Prostate gland (tissue), 2 donors: ENCODE data around the gene C6orf120.

Experiments used
- POLR2AphosphoS5 ChIP-seq: sonication (generic); formaldehyde crosslinking; IDR thresholded peaks from one replicate; pipeline ENCODE4 v1.6.1; 2017; ENCODE audit warnings: antibody characterized with exemption
- TF ChIP-seq, protein P1 (sequence below), 4 experiments: fragments of 200-600 bp in 2 of 4; fragments of 450-650 bp in 2 of 4; sonication (generic) in 2 of 4; IDR thresholded peaks; 1 replicate in 3 of 4; 2 replicates in 1 of 4; pipeline ENCODE4 v1.5.1; 2016 to 2019; ENCODE audit warnings: antibody characterized with exemption in 4 of 4, mild to moderate bottlenecking in 2 of 4, moderate library complexity in 2 of 4

DNA sequence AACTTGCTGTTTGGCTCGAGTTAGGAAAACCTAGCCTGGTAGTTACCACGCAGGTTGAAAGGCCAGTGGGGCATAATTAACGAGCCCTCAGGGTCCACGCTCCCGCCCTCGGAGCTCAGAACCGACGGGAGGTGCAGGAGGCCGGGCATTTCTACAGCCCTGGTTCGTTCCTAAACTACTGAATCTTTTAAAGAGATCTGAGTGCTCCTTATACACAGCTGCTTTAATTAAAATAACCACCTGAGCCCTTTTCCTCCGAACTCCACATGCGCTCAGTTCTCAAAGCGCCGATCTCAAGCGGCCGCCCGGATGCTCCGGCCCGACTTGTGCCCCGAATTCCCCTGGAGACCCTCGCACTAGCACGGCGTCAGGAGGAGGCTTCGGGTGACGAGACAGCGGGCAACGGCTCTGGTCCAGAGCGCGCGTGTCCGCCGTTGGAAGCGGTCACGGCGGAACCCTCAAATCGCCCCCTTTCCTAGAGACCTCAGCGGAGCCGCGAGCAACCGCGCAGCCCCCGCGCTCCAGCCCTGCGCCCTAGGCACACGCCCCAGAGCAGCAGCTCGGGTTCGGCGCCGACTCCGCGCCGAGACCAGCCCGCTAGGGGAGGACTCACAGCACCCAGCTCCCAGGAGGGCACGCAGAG, 494 bp upstream of the C6orf120 start:
- TF ChIP-seq, protein P1, sequence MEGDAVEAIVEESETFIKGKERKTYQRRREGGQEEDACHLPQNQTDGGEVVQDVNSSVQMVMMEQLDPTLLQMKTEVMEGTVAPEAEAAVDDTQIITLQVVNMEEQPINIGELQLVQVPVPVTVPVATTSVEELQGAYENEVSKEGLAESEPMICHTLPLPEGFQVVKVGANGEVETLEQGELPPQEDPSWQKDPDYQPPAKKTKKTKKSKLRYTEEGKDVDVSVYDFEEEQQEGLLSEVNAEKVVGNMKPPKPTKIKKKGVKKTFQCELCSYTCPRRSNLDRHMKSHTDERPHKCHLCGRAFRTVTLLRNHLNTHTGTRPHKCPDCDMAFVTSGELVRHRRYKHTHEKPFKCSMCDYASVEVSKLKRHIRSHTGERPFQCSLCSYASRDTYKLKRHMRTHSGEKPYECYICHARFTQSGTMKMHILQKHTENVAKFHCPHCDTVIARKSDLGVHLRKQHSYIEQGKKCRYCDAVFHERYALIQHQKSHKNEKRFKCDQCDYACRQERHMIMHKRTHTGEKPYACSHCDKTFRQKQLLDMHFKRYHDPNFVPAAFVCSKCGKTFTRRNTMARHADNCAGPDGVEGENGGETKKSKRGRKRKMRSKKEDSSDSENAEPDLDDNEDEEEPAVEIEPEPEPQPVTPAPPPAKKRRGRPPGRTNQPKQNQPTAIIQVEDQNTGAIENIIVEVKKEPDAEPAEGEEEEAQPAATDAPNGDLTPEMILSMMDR (IDR thresholded peaks at IDR 0.05) = peak in 1 of 4 experiments; percentile 10
- no peak for TF ChIP-seq POLR2AphosphoS5
